Fibroblast of mammary gland (primary cell): ENCODE measurements around the gene CLRN3.

Experiments used
- DNase-seq: peaks from one replicate; pipeline ENCODE4 v3.0.0-alpha.2; 2010; ENCODE audit warnings: low read depth
- H3K4me3 ChIP-seq: 2 replicates; pipeline ENCODE4 v1.5.1; 2011; ENCODE audit warnings: low read depth, mild to moderate bottlenecking, low read length, moderate library complexity; ENCODE audit not compliant: control insufficient read depth
- TF ChIP-seq, protein P1 (sequence below): conservative IDR thresholded peaks from 2 replicates; pipeline ENCODE4 v1.5.1; 2011; ENCODE audit warnings: low read depth, low read length, inconsistent platforms; ENCODE audit not compliant: control insufficient read depth, insufficient read depth

CLRN3 gene

GRCh38 chr10:127836176-127836575, 56.6 kb downstream of the CLRN3 start:
- DNase-seq, result no peak
- TF ChIP-seq, protein P1, sequence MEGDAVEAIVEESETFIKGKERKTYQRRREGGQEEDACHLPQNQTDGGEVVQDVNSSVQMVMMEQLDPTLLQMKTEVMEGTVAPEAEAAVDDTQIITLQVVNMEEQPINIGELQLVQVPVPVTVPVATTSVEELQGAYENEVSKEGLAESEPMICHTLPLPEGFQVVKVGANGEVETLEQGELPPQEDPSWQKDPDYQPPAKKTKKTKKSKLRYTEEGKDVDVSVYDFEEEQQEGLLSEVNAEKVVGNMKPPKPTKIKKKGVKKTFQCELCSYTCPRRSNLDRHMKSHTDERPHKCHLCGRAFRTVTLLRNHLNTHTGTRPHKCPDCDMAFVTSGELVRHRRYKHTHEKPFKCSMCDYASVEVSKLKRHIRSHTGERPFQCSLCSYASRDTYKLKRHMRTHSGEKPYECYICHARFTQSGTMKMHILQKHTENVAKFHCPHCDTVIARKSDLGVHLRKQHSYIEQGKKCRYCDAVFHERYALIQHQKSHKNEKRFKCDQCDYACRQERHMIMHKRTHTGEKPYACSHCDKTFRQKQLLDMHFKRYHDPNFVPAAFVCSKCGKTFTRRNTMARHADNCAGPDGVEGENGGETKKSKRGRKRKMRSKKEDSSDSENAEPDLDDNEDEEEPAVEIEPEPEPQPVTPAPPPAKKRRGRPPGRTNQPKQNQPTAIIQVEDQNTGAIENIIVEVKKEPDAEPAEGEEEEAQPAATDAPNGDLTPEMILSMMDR, result no peak
- H3K4me3 ChIP-seq, result no peak overlapping the region

DNA sequence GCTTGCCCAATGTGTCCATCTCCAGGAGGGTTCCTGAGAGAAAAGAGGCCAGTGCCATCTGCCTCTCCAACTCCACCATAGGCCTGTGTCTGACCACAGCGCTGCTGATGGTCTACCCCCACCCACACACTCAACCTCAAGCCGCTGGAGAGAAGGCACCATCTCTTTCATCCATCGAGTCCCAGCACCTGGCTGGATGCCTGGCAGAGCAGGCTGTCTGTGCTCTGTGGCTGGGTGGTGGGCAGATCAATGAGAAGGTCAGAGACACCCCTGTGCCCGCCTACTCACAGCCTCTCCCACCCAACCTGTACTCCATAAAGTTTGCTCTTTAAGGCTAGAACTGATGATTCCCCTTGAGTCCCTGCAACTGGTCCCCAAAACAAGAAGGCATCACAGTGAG, 58.0 kb downstream of the CLRN3 start:
- H3K4me3 ChIP-seq, result no peak overlapping the region
- TF ChIP-seq, protein P1, result no peak
- no peak for DNase-seq

- H3K4me3 ChIP-seq, result no peak overlapping the region
- TF ChIP-seq, protein P1, result no peak
Observed at GRCh38 chr10:127834221-127834620, 58.5 kb downstream of the CLRN3 start.

DNA sequence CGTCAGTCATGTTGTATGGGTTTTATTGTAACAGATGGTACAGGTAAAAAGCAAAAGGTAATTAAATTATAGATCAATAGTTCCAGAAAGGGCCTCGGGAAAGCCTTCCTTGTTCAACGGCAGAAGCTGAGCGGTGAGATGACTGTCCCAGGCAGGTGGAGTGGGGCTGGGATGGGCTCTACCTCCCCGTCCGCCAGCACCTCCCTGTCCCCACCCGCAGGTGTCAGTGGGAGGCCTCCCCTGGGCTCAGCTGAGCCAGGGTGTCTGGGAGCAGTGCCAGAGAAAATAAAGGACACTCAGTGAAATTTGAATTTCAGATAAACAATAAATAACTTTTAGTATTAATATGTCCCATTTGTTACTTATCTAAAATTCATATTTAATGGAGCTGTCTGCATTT, 58.9 kb downstream of the CLRN3 start:
- TF ChIP-seq, protein P1, result no peak
- H3K4me3 ChIP-seq, result no peak overlapping the region
- no peak for DNase-seq

More at GRCh38 chr10:127834221-127834620, 58.5 kb downstream of the CLRN3 start:
- DNase-seq, result no peak

GRCh38 chr10:127832501-127832900, 60.2 kb downstream of the CLRN3 start:
- no peak overlapping the region for H3K4me3 ChIP-seq
- TF ChIP-seq, protein P1, result no peak

GRCh38 chr10:127830414-127830813, 62.3 kb downstream of the CLRN3 start:
- DNase-seq, result no peak
- H3K4me3 ChIP-seq, result no peak overlapping the region
- TF ChIP-seq, protein P1, result no peak

More at GRCh38 chr10:127832501-127832900, 60.2 kb downstream of the CLRN3 start:
- no peak for DNase-seq
